ENCODE results near the gene TRAP1. TPM values are rescaled to one million over a fixed set of nuclear protein-coding genes. Genes with fewer than 3 reads are reported as not detected.

TRAP1 gene
- total RNA-seq, 1 donor from 2014 or later: 111 TPM

DNA sequence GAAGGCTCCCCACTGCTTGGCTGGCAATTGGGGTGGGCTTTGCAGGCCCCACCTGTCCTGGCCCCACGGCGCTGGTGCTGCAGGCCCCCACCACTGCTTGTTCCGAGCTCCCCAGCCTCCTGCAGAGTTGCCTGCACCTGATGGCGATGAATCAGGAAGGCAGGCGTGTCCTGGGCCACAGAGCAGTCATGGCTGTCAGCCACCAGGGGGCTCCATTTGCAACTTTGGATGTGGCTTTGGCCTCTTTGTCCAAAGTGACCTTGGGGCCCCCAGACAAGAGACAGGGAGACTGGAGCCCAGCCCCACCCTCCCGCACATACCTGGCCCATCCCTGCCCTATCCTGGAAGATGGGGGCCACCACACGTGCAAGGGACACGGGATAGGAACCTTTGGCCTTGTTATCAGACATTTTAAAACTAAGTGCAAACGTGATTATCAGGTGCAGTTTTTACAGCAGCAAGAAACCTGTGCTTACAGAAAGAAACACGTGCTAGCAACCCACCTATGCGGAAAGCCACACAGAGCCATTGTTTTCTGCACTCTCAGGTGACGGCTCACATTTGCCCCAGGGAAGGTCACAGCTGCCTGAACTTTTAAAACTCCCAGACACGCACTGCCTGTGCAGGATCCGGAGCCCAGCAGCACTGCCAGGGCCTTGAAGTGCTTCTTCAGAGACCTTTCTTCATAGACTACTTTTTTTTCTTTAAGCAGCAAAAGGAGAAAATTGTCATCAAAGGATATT lies 62.9 kb downstream of the TRAP1 start, which contains the start of gene DNASE1:
Gene DNASE1, plus strand, starts transcription at position 443 of the 743 bp plus-strand sequence. CDS start 683 bp downstream, outside the sequence.
- no peak for DNase-seq (ENCODE audit: extremely low spot score in 2 of 2)
- intact Hi-C loops (cut with DNase I): no loop called here
- H3K9me3 ChIP-seq: no peaks in the 10 kb centered on the region
- H3K27me3 ChIP-seq: no peaks in the 10 kb centered on the region
- no peak within 1 kb of the TSS for H3K4me3 ChIP-seq
- H3K27ac ChIP-seq: no peak within 1 kb of the TSS
- peaks cover 0 to 42% of the 10 kb centered on the region in 2 donors for H3K36me3 ChIP-seq
- no peak for TF ChIP-seq POLR2A (IDR thresholded peaks at IDR 0.05)
- TF ChIP-seq, protein P1, sequence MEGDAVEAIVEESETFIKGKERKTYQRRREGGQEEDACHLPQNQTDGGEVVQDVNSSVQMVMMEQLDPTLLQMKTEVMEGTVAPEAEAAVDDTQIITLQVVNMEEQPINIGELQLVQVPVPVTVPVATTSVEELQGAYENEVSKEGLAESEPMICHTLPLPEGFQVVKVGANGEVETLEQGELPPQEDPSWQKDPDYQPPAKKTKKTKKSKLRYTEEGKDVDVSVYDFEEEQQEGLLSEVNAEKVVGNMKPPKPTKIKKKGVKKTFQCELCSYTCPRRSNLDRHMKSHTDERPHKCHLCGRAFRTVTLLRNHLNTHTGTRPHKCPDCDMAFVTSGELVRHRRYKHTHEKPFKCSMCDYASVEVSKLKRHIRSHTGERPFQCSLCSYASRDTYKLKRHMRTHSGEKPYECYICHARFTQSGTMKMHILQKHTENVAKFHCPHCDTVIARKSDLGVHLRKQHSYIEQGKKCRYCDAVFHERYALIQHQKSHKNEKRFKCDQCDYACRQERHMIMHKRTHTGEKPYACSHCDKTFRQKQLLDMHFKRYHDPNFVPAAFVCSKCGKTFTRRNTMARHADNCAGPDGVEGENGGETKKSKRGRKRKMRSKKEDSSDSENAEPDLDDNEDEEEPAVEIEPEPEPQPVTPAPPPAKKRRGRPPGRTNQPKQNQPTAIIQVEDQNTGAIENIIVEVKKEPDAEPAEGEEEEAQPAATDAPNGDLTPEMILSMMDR (IDR thresholded peaks at IDR 0.05): peak in 2 of 3 experiments; percentile 18 to 49
- no peak for TF ChIP-seq POLR2AphosphoS5 (IDR thresholded peaks at IDR 0.05; ENCODE audit: insufficient read depth in 1 of 2, low read depth in 1 of 2)
- H3K4me1 ChIP-seq: no peaks in the 10 kb centered on the region

DNA sequence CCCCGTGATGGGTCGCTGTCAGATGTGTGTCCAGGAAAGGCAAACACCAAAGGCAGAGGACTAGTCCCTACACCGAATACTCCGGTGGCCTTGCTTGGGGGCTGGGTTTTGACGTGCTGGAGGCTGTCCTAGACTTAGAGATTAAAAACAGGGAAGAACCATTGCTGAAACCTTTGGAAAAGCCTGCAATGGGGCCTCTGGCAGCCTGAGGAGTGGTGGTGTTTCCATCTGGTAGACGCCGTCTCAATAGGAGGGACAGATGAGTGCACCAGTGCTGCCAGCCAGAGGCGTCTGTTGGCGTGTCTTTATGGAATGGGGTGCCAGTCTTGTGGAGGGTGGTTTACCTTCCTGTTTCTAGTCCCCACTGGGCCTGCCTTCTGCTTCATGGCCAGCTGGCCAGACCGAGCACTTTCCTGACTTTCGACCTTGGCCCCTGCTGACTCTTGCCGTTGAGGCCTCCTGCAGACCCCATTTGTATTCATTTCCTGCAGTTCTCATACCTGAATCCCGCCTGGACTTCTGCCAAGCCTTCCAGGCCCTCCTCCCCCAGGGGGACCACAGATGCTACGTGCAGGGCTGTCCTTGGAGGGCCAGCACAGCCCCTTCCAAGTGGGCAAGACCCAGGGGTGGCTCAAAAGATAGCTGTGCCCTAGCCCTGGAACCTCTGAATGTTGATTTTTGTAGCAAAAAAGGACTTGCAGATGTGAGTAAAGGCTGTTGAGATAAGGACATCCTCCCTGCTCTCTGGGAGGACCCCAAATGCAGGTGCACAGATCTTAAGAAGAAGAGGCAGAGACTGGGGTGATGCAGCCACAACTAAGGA lies 64.7 kb downstream of the TRAP1 start:
- intact Hi-C loops (cut with DNase I): no loop called here
- Histone ChIP-seq H3K27ac (no peak overlapping the region), H3K4me3 (no peak overlapping the region), H3K9me3 (no peaks in the 10 kb centered on the region), H3K36me3 (peaks cover 0 to 27% of the 10 kb centered on the region in 2 donors), H3K27me3 (no peaks in the 10 kb centered on the region), H3K4me1 (no peaks in the 10 kb centered on the region)
- DNase-seq (ENCODE audit: extremely low spot score in 2 of 2): peak; percentile 64 to 78
- TF ChIP-seq POLR2A (IDR thresholded peaks at IDR 0.05) (no peak), POLR2AphosphoS5 (IDR thresholded peaks at IDR 0.05; ENCODE audit: insufficient read depth in 1 of 2, low read depth in 1 of 2) (no peak)
- TF ChIP-seq, protein P1 (IDR thresholded peaks at IDR 0.05): no peak

DNA sequence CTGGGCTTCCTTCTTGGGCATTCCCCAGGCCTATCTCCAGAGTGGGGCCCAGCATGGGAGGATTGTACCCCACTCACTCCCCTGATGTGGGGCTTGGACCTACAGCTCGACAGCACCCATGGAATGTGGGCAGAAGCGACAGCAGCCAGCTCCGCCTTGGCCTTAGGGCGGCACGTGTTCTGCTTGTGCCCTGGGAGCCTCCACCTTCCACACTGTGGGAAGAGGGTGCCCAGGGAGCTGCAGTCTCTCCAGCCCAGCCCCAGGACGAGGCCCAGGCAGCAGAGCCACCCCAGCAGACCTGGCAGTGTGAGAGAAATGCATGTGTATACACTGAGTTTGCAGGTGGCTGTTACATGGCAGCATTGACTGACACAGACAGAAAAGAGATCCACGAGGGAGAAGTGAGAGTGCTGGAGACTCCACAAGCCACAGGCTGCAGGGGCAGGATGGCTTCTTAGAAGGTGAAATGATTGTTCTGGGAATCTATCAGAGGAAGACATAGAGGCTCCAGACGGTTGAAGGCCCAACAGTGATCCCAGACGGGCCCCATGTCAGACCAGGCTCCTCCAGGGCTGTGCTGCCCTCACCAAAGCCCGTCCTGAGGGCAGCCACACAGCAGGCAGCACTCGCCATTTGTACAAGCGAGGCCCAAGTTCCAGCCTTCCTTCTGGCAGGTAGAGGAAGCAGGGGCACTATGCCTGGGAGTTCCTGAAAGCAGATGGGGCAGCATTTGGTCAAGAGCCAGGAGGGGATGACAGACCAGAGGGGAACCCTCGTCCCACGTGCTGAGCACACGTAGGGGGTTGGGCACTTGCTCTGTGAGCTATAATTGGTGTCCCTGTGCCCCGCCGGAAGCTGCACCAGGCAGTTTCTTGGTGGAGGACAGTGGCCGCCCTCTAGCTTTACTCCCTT lies 65.6 kb downstream of the TRAP1 start:
- H3K27me3 ChIP-seq: no peaks in the 10 kb centered on the region
- no peaks in the 10 kb centered on the region for H3K4me1 ChIP-seq
- intact Hi-C loops (cut with DNase I): no loop called here
- H3K27ac ChIP-seq: no peak overlapping the region
- peak in 1 of 2 donors; percentile 54 for DNase-seq (ENCODE audit: extremely low spot score in 2 of 2)
- H3K9me3 ChIP-seq: no peaks in the 10 kb centered on the region
- no peak for TF ChIP-seq POLR2AphosphoS5 (IDR thresholded peaks at IDR 0.05; ENCODE audit: insufficient read depth in 1 of 2, low read depth in 1 of 2)
- TF ChIP-seq, protein P1 (IDR thresholded peaks at IDR 0.05): no peak
- no peak for TF ChIP-seq POLR2A (IDR thresholded peaks at IDR 0.05)
- H3K36me3 ChIP-seq: peaks cover 0 to 18% of the 10 kb centered on the region in 2 donors
- H3K4me3 ChIP-seq: no peak overlapping the region

DNA sequence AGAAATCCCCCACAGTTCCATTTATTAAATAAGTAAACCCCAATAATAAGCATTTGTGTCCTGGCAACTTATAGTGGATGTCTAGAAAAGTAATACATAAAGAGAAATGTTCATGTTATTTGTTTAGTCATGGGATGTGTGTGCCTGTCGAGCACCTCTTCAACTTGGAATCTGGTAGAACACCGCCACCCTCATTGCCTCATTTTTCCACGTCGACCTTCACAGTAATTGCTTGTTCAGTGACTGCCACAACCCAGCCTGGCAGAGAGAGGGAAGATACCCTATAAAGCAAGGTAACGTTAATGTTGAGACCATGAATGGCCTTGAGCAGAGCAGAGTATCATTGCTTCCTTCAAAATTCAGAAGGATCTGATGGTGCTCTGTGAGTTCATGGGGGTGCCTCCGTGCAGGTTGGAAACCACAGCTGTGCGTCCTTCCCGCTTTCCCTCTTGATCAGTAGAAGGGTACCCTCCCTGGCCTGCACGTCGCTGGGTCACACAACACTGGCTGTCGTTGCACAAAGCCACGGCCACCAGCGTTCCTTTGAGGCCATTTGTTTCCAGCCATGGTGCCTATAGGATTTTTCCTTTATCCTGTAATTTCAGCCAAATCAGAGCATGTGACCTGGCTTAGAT lies 66.6 kb downstream of the TRAP1 start:
- Histone ChIP-seq H3K9me3 (no peaks in the 10 kb centered on the region), H3K4me3 (no peak overlapping the region), H3K36me3 (peaks cover 0 to 14% of the 10 kb centered on the region in 2 donors), H3K4me1 (peaks cover 5% of the 10 kb centered on the region), H3K27me3 (no peaks in the 10 kb centered on the region), H3K27ac (no peak overlapping the region)
- TF ChIP-seq, protein P1 (IDR thresholded peaks at IDR 0.05): no peak
- intact Hi-C loops (cut with DNase I): no loop called here
- peak in 1 of 2 donors; percentile 54 for DNase-seq (ENCODE audit: extremely low spot score in 2 of 2)

Measured in vagina (tissue), 2 donors.